Cerebellar cortex (tissue), 1 donor: ENCODE results near the gene LGI2.
"Not testable (repeated sequence)": the region's sequence is repeated elsewhere in the genome, so short reads cannot be mapped to it uniquely, and the experiment has no call there.

Experiments
- DNase-seq: peaks from one replicate; pipeline ENCODE4 v3.0.0-alpha.2; 2015; ENCODE audit warnings: low spot score

The LGI2 gene, protein sequence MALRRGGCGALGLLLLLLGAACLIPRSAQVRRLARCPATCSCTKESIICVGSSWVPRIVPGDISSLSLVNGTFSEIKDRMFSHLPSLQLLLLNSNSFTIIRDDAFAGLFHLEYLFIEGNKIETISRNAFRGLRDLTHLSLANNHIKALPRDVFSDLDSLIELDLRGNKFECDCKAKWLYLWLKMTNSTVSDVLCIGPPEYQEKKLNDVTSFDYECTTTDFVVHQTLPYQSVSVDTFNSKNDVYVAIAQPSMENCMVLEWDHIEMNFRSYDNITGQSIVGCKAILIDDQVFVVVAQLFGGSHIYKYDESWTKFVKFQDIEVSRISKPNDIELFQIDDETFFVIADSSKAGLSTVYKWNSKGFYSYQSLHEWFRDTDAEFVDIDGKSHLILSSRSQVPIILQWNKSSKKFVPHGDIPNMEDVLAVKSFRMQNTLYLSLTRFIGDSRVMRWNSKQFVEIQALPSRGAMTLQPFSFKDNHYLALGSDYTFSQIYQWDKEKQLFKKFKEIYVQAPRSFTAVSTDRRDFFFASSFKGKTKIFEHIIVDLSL

DNA sequence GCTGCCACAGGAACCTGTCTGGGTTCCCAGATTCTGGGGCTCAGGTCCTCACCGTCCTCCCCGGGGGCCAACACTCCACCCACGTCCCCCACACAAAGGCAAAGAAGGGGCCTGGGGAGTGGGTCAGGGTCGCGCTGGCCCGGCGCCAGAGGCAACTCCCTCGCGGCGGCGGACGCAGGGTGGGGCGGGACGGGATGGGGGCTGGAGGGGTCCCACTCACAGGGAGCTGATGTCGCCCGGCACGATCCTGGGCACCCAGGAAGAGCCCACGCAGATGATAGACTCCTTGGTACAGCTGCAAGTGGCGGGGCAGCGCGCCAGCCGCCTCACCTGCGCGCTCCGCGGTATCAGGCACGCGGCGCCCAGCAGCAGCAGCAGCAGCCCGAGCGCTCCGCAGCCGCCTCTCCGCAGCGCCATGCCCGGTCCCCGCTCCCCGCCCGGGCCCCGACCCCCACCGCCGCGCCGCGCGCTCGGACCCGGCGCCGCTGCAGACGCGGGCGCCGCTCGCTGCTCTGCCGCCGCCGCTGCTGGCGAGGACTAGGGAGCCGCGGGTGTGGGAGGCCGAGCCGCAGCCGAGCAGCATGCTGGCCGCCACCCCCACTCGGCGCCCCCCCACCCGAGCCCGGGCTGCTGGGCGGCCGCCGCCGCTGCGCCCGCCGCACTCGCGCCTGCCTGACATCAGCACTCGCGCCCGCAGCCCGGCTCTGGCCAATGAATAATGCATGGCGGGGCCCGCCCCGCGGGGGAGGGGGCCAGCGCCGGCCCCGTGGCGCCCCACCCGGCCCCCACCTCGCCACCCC is at the start of gene LGI2:
TSS of gene LGI2 (minus strand) at position 670 of the 800 bp plus-strand sequence. CDS start at position 417, 253 bp downstream.
- DNase-seq: no peak

DNA sequence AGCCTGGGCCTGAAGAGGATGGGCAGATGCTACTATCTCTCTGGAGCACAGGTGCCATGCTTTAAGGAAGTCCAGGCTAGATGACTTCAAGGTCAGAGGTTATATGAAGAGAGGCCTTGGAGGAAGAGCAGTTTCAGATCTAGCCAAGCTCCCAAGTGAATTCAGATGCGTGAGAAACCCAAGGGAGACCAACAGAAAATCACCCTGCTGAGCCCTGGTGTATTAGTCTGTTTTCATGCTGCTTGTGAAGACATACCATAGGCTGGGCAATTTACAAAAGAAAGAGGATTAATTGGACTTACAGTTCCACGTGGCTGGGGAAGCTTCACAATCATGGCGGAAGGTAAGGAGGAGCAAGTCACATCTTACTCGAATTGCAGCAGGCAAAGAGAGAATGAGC is 47.8 kb upstream of the LGI2 start:
- DNase-seq: no peak

DNA sequence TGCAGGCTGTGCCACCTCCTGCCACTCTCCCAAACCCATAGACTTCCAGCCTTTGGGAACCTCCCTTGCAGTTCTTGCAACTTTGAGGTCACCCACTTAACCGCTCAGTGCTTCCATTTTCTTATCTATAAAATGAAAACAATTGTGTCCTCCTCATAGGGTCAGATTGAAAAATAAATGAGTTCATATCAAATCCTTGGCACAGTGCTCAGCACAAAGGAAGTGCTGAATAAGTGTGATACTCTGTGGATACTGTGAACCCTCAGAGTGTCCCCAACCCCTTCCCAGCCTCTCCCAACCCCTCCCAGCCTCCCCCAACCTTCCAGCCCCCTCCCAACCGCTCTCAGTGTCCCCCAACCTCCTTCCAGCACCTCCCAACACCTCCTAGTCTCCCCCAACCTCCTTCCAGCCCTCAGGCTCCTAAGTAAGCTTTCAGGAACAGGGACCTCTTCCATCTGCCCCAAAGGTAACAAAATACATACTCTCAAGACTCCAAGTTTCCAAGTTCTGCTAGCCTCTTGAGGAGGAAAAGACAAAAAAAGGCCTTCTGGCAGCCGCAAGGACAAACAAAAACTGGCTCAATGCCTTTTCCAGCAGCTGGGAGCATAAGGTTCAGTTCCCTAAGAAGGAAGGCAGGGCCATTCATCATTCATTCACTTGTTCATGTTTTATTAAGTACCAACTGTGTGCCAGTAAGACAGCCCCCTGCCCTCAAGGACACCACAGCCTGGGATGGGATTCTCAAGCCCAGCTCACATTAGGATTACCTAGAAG is 46.1 kb upstream of the LGI2 start:
- no peak for DNase-seq

DNA sequence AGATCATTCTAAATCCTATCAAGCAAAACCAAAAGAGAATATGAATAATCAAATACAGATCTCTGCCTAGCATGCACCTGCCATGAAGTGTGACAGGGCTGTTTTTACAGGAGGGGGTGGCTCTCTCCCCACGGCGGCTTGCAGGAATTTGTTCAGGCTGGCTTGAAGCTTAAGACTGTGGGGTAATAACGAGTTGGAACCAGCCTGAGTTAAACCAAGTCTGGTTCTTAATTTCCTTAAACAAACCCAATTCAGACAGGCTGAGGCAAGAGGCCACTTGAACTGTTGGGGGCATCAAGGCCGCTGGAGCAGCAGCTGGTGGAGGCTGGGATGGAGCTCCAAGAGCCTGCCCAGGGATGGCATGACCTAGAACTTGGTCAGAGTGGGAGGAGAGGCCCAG is 45.1 kb upstream of the LGI2 start:
- no peak for DNase-seq

DNA sequence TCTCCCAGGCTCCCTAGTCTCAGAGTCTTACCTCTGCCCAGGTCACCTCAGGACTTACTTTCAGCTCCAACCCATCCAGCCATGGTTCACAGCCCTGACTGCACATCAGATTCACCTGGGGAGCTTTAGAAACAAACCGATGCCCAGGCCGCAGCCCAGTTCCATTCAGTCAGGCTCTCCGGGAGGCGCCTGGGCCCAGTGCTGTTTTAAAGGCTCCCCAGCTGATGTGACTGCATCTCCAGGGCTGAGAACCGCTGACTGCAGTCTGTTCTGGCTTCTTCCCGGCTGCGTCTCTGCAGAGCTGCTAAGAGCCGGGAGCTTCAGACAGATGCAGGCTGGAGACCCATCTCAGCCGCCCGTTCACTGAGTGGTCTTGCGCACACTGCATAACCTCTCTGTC is 44.4 kb upstream of the LGI2 start:
- DNase-seq: no peak

- no peak for DNase-seq
These were observed 39.8 kb upstream of the LGI2 start for GRCh38 chr4:25070545-25070944.

DNA sequence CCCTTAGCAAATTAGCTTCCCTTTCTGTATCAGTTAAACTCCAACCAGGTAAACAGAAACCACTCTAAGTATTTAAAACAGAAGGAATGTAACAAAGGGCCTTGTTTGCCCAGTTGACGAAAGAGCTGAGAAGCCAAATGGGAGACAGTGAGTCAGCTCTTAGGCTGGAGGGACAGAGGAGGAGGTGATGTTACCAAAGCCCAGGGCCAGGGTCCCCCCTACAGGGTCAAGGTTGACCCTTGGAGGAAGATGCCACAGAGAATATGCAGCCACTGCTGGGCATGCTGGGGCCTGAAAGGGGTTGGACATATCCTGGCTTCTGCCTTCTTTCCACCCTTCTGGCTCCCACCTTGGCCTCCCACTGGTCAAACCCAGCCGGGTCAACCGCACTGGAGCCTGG is 38.3 kb upstream of the LGI2 start:
- no peak for DNase-seq

GRCh38 chr4:25068386-25068785 is 37.6 kb upstream of the LGI2 start:
- no peak for DNase-seq

GRCh38 chr4:25065932-25066590 is 35.3 kb upstream of the LGI2 start:
- DNase-seq: no peak

- no peak for DNase-seq
These were observed 34.7 kb upstream of the LGI2 start for GRCh38 chr4:25065431-25065858.

GRCh38 chr4:25064447-25064846 is 33.7 kb upstream of the LGI2 start:
- DNase-seq: not testable (repeated sequence)

GRCh38 chr4:25063116-25063515 is 32.4 kb upstream of the LGI2 start:
- no peak for DNase-seq

DNA sequence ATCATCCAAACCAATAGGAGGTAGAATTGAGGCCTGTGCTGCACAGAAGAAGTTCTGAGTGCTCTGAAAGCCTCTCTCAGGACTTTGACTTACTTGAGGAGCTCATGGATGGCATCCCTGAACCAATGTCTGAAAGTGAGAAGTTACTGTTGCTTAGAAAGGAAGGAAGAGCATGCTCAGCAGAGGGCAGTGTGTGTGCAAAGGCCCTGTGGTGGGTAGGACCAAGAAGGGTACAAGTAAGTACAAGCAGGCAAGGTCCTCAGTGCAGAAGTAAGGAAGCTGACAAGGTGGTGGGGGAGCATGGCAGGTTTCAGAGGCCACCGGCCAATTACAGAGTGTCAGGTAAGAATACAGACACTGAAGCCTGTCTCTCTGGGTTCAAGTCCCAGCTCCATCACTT is 31.4 kb upstream of the LGI2 start:
- DNase-seq: no peak

DNA sequence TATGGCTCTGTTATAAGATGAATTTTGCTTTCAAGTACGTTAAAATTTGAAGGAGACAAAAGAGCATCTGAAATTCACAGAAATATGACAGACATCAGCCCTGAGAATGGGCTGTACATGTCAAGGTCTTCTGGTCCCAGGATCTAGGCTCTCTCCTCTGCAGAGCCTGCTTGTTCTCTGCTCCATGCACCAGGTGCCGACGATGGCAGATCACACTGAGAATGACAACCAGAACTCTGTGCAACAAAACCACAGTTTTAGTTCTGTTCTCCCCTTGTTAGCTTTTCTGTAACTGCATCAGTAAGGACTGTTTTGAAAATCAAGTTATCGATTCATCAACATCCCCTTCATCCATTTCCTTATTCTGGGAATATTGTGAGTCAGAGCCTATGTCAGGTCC is 30.9 kb upstream of the LGI2 start:
- no peak for DNase-seq

DNA sequence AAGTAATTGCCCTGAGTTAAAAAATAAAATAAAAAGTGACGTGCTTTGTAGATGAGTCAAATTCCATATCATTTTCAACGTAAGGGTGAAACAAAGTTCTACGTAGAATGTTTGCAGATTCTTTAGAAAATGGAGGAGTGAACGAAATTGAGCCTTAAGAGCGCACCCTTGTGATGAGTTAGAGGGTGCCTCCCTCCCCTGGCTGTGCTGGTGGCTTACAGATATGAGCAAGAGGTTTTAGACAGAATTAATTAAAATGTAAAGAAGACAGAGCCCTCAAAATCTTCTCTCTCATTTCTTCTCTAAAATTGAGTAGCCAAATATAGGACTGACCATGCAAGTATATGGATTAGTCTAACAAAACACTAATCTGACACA is 30.2 kb upstream of the LGI2 start:
- no peak for DNase-seq

- DNase-seq: no peak
These were observed 29.7 kb upstream of the LGI2 start for GRCh38 chr4:25060241-25060962.

DNA sequence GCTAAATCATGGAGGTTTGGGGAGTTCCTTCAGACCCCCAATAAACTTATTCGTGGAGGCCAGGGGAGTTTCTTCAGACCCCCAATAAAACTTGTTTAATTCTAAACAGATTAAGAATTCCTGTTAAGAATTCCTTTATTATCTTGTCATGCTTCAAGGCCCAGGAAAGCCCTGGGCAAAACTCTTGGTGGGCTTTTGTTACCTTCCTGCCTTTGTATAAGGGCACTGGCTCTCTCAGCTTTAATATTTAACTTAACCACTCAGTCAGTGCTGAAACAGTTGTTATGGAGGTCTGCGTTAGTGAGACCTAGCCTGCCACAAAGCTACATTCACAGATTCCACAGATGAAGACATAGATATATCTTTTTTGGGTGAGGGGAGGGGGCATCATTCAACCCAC is 29.0 kb upstream of the LGI2 start:
- no peak for DNase-seq

DNA sequence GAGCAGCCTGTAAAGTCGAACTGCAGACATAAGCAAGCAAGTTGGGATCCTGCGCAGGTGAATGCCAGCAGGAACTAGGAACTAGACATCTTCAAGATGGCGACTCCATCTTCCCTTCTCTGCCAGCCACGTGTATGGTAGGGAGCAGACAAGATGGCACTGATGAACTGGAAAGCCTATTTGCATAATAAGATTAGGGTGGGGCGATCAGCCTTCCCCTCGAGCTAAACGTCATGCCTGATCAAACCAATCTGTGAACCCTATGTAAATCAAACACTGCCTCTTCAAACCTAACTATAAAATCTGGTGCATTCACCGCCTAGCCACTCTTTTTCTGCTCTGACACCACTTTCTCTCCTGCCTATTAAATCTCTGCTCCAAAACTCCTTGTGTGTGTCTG is 28.1 kb upstream of the LGI2 start:
- DNase-seq: no peak

DNA sequence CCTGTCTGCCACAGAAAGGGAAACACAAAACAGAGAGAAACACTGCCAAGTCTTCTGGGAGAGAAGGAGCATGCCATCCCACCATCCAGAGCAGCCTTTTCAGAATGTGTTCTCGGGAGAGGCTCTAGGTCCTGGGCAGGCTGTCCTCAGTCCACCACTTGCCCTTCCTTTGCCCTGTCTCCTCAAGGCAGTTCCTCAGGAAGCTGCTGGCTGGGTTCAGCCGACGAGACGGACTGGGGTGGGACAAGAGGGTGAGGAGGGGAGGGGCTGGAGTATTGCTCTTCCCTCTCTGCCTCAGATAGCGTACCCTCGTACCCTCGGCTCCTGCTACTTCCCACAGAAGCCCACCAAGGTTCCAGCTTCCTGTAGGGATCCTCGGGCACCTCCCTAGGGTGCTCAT is 26.6 kb upstream of the LGI2 start:
- no peak for DNase-seq

DNA sequence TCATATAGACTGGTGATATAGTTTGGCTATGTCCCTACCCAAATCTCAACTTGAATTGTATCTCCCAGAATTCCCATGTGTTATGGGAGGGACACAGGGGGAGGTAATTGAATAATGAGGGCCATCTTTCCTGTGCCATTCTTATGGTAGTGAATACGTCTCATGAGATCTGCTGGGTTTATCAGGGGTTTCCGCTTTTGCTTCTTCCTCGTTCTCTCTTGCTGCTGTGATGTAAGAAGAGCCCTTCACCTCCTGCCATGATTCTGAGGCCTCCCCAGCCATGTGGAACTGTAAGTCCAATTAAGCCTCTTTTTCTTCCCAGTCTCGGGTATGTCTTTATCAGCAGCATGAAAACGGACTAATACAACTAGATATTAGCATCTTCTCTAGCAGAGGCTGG is 21.3 kb upstream of the LGI2 start:
- not testable (repeated sequence) for DNase-seq

DNA sequence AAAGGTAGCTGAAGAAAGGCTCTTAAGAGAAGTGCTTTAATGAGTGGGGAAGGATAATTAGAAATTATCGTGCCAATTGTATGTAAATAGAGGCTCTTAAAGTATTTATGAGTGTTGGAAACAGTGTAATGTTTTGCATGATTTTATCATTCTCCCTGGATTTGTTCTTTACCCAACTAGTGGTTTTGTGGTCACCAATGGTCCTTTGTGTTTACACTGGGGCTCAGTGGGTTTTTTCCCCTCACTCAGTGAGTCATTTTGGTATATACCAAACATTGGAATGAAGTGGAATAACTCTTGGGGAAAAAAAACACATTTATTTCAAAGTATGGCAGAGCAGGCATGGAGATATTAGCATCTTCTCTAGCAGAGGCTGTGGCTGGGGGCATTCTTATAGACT is 20.8 kb upstream of the LGI2 start:
- no peak for DNase-seq
